ENCODE measurements around the gene WFS1. TPM values are rescaled to one million over a fixed set of nuclear protein-coding genes. Genes with fewer than 3 reads are reported as not detected.

The WFS1 gene
- total and polyA plus RNA-seq, 2 of the 8 experiments (the other 6 are each of a cell fraction or from before 2014, with no cell fraction given), result 29.1 to 43.1 TPM

GRCh38 chr4:6316461-6317003 lies 46.9 kb downstream of the WFS1 start (continued):
- TF ChIP-seq, protein P1, sequence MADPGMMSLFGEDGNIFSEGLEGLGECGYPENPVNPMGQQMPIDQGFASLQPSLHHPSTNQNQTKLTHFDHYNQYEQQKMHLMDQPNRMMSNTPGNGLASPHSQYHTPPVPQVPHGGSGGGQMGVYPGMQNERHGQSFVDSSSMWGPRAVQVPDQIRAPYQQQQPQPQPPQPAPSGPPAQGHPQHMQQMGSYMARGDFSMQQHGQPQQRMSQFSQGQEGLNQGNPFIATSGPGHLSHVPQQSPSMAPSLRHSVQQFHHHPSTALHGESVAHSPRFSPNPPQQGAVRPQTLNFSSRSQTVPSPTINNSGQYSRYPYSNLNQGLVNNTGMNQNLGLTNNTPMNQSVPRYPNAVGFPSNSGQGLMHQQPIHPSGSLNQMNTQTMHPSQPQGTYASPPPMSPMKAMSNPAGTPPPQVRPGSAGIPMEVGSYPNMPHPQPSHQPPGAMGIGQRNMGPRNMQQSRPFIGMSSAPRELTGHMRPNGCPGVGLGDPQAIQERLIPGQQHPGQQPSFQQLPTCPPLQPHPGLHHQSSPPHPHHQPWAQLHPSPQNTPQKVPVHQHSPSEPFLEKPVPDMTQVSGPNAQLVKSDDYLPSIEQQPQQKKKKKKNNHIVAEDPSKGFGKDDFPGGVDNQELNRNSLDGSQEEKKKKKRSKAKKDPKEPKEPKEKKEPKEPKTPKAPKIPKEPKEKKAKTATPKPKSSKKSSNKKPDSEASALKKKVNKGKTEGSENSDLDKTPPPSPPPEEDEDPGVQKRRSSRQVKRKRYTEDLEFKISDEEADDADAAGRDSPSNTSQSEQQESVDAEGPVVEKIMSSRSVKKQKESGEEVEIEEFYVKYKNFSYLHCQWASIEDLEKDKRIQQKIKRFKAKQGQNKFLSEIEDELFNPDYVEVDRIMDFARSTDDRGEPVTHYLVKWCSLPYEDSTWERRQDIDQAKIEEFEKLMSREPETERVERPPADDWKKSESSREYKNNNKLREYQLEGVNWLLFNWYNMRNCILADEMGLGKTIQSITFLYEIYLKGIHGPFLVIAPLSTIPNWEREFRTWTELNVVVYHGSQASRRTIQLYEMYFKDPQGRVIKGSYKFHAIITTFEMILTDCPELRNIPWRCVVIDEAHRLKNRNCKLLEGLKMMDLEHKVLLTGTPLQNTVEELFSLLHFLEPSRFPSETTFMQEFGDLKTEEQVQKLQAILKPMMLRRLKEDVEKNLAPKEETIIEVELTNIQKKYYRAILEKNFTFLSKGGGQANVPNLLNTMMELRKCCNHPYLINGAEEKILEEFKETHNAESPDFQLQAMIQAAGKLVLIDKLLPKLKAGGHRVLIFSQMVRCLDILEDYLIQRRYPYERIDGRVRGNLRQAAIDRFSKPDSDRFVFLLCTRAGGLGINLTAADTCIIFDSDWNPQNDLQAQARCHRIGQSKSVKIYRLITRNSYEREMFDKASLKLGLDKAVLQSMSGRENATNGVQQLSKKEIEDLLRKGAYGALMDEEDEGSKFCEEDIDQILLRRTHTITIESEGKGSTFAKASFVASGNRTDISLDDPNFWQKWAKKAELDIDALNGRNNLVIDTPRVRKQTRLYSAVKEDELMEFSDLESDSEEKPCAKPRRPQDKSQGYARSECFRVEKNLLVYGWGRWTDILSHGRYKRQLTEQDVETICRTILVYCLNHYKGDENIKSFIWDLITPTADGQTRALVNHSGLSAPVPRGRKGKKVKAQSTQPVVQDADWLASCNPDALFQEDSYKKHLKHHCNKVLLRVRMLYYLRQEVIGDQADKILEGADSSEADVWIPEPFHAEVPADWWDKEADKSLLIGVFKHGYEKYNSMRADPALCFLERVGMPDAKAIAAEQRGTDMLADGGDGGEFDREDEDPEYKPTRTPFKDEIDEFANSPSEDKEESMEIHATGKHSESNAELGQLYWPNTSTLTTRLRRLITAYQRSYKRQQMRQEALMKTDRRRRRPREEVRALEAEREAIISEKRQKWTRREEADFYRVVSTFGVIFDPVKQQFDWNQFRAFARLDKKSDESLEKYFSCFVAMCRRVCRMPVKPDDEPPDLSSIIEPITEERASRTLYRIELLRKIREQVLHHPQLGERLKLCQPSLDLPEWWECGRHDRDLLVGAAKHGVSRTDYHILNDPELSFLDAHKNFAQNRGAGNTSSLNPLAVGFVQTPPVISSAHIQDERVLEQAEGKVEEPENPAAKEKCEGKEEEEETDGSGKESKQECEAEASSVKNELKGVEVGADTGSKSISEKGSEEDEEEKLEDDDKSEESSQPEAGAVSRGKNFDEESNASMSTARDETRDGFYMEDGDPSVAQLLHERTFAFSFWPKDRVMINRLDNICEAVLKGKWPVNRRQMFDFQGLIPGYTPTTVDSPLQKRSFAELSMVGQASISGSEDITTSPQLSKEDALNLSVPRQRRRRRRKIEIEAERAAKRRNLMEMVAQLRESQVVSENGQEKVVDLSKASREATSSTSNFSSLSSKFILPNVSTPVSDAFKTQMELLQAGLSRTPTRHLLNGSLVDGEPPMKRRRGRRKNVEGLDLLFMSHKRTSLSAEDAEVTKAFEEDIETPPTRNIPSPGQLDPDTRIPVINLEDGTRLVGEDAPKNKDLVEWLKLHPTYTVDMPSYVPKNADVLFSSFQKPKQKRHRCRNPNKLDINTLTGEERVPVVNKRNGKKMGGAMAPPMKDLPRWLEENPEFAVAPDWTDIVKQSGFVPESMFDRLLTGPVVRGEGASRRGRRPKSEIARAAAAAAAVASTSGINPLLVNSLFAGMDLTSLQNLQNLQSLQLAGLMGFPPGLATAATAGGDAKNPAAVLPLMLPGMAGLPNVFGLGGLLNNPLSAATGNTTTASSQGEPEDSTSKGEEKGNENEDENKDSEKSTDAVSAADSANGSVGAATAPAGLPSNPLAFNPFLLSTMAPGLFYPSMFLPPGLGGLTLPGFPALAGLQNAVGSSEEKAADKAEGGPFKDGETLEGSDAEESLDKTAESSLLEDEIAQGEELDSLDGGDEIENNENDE (IDR thresholded peaks at IDR 0.05; ENCODE audit: insufficient replicate concordance, low read length), result no peak
- no peak for TF ChIP-seq CBX5 (IDR thresholded peaks at IDR 0.05; ENCODE audit: low read depth, low read length)
- no peak for TF ChIP-seq JUN (IDR thresholded peaks at IDR 0.05; ENCODE audit: low read depth, low read length)
- no peak for TF ChIP-seq ASH2L (IDR thresholded peaks at IDR 0.05; ENCODE audit: low read length)
- no peak for TF ChIP-seq KDM5A (IDR thresholded peaks at IDR 0.05; ENCODE audit: low read length)
- TF ChIP-seq FOSL1 (IDR thresholded peaks at IDR 0.05; ENCODE audit: insufficient read depth, low read depth, low read length), result no peak
- TF ChIP-seq EP300 (IDR thresholded peaks at IDR 0.05; ENCODE audit: borderline replicate concordance in 1 of 2, low read depth in 2 of 2, low read length in 2 of 2), result no peak
- no peak for TF ChIP-seq SP4 (IDR thresholded peaks at IDR 0.05; ENCODE audit: low read length)
- TF ChIP-seq BCL11A (IDR thresholded peaks at IDR 0.05; ENCODE audit: low read depth in 2 of 2, low read length in 2 of 2), result no peak
- TF ChIP-seq SP1 (IDR thresholded peaks at IDR 0.05; ENCODE audit: low read depth, low read length), result no peak
- no peak for TF ChIP-seq E2F6 (IDR thresholded peaks at IDR 0.05)
